ENCODE measurements around the gene ATP5PF. TPM values are rescaled to one million over a fixed set of nuclear protein-coding genes. Genes with fewer than 3 reads are reported as not detected.
"Not testable (repeated sequence)": the region's sequence is repeated elsewhere in the genome, so short reads cannot be mapped to it uniquely, and the experiment has no call there.

Gene ATP5PF
- total and polyA plus RNA-seq, 10 of the 15 experiments (the other 5 are each of a cell fraction or from before 2014, with no cell fraction given): 103 to 1,604 (median 487) TPM

DNA sequence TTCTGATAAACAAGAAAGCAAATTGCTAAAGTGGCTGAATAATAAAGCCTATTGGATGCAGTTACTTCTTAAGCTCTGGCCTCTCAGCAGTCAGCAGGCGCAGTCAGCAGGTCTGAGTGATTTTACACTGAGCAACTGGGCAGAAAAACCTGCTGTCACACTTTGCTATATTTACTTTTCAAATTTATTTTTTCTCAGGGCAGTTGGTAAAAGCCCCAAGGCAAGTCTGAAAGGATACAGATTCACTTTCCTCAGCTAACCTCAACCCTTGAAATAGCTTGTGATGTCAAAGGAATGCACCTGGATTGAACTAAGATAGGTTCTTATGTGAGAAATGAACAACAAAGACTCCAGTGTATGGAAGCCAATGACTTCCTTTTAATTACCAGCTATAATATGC is 34.0 kb downstream of the ATP5PF start (continued):
- no peak for TF ChIP-seq EZH2 (IDR thresholded peaks at IDR 0.05; ENCODE audit: borderline replicate concordance, control insufficient read depth, low read depth, low read length)
- no peak for TF ChIP-seq SMAD5 (IDR thresholded peaks at IDR 0.05; ENCODE audit: low read depth)
- TF ChIP-seq, protein P1, sequence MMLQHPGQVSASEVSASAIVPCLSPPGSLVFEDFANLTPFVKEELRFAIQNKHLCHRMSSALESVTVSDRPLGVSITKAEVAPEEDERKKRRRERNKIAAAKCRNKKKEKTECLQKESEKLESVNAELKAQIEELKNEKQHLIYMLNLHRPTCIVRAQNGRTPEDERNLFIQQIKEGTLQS (IDR thresholded peaks at IDR 0.05; ENCODE audit: borderline replicate concordance, extremely low read depth, low read depth, low read length): no peak
- no peak for TF ChIP-seq BCL11A (IDR thresholded peaks at IDR 0.05; ENCODE audit: low read depth, low read length)
- no peak for TF ChIP-seq GABPA (IDR thresholded peaks at IDR 0.05; ENCODE audit: low read depth)
- TF ChIP-seq NFXL1 (IDR thresholded peaks at IDR 0.05; ENCODE audit: borderline replicate concordance): no peak
- TF ChIP-seq ATF7 (IDR thresholded peaks at IDR 0.05; ENCODE audit: low read depth): no peak

DNA sequence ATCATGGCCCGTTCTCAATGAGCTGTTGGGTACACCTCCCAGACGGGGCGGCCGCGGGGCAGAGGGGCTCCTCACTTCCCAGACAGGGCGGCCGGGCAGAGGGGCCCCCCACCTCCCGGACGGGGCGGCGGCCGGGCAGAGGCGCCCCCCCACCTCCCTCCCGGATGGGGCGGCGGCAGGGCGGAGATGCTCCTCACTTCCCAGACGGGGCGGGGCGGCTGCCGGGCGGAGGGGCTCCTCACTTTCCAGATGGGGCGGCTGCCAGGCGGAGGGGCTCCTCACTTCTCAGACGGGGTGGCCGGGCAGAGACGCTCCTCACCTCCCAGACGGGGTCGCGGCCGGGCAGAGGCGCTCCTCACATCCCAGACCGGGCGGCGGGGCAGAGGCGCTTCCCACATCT is 39.2 kb downstream of the ATP5PF start:
- in situ Hi-C loops (cut with MboI); H3K9me3 ChIP-seq (replicated peaks; ENCODE audit: control insufficient read depth, insufficient read depth, low read length); POLR2A ChIA-PET; DNase-seq (ENCODE audit: low read depth, low spot score); H3K4me3 ChIP-seq; SMC1A ChIA-PET (ENCODE audit: uncharacterized antibody, unreplicated experiment); H3K79me2 ChIP-seq (ENCODE audit: control insufficient read depth, insufficient read depth, low read length); H4K20me1 ChIP-seq (ENCODE audit: control insufficient read depth, insufficient read depth); H3K36me3 ChIP-seq (ENCODE audit: control insufficient read depth in 2 of 2, insufficient read depth in 2 of 2, low read length in 1 of 2); H3K9ac ChIP-seq (ENCODE audit: control insufficient read depth, insufficient read depth, low read length); intact Hi-C loops (cut with micrococcal nuclease; ENCODE audit: unreplicated experiment); H3K4me2 ChIP-seq (ENCODE audit: control insufficient read depth, insufficient read depth); H3K27ac ChIP-seq (ENCODE audit: control insufficient read depth, insufficient read depth); RAD21 ChIA-PET (ENCODE audit: unreplicated experiment); H3K4me1 ChIP-seq (ENCODE audit: control insufficient read depth, insufficient read depth, low read length); ATAC-seq; H3K27me3 ChIP-seq (replicated peaks in 1 of 2; ENCODE audit: control insufficient read depth in 2 of 2, insufficient read depth in 2 of 2, low read length in 1 of 2); CTCF ChIA-PET; BruUV-seq (replicated peaks); H2AFZ ChIP-seq (ENCODE audit: control insufficient read depth, low read depth, low read length); FAIRE-seq: not testable (repeated sequence)
- 100% methylated on average over 1 of the region's 36 CpGs for WGBS (ENCODE audit: insufficient coverage, insufficient replicate concordance, low lambda C conversion rate, missing lambda C conversion rate)

DNA sequence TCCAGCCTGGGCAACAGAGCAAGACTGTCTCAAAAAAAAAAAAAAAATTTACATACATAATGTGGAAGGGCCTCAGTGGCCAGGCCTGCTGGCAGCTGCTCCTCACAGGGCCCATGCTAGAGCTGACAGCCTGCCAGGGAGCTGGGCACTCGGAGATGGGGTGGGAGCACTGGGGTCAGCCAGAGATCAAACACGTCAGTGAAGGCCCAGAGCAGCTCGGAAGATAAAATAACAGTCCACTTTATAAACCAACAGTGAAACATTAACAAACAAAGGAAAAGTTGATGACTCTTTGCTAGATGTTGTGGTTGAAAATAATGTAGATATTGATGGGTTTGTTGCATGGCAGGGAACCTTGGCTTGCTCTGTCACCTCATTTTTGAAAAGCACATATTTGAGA is 42.7 kb downstream of the ATP5PF start:
- 43% methylated on average over 3 of the region's 3 CpGs for WGBS (ENCODE audit: insufficient coverage, insufficient replicate concordance, low lambda C conversion rate, missing lambda C conversion rate)
- no peaks in the 10 kb centered on the region for H3K9me3 ChIP-seq (replicated peaks; ENCODE audit: control insufficient read depth, insufficient read depth, low read length)
- H3K4me2 ChIP-seq (ENCODE audit: control insufficient read depth, insufficient read depth): no peak overlapping the region
- RAD21 ChIA-PET (ENCODE audit: unreplicated experiment): no interaction called here
- H3K79me2 ChIP-seq (ENCODE audit: control insufficient read depth, insufficient read depth, low read length): no peaks in the 10 kb centered on the region
- DNase-seq (ENCODE audit: low read depth, low spot score) (no peak), FAIRE-seq (no peak), ATAC-seq (no peak)
- no peaks in the 10 kb centered on the region for H3K27me3 ChIP-seq (replicated peaks in 1 of 2; ENCODE audit: control insufficient read depth in 2 of 2, insufficient read depth in 2 of 2, low read length in 1 of 2)
- TF ChIP-seq HDAC6 (IDR thresholded peaks at IDR 0.05; ENCODE audit: unreplicated experiment): no peak
- no peak for TF ChIP-seq SMAD1 (IDR thresholded peaks at IDR 0.05; ENCODE audit: low read depth, partially characterized antibody)
- no peak for TF ChIP-seq CEBPB (IDR thresholded peaks at IDR 0.05; ENCODE audit: borderline replicate concordance in 1 of 2, low read depth in 2 of 2, low read length in 2 of 2)
- no peak for TF ChIP-seq PAX8 (IDR thresholded peaks at IDR 0.05)
- no peak for TF ChIP-seq CHD4 (IDR thresholded peaks at IDR 0.05)
- TF ChIP-seq ZNF384 (IDR thresholded peaks at IDR 0.05; ENCODE audit: borderline replicate concordance, low read depth, low read length): no peak
- TF ChIP-seq RAD21 (IDR thresholded peaks at IDR 0.05; ENCODE audit: insufficient read depth, low read depth, low read length): no peak
- TF ChIP-seq, protein P2, sequence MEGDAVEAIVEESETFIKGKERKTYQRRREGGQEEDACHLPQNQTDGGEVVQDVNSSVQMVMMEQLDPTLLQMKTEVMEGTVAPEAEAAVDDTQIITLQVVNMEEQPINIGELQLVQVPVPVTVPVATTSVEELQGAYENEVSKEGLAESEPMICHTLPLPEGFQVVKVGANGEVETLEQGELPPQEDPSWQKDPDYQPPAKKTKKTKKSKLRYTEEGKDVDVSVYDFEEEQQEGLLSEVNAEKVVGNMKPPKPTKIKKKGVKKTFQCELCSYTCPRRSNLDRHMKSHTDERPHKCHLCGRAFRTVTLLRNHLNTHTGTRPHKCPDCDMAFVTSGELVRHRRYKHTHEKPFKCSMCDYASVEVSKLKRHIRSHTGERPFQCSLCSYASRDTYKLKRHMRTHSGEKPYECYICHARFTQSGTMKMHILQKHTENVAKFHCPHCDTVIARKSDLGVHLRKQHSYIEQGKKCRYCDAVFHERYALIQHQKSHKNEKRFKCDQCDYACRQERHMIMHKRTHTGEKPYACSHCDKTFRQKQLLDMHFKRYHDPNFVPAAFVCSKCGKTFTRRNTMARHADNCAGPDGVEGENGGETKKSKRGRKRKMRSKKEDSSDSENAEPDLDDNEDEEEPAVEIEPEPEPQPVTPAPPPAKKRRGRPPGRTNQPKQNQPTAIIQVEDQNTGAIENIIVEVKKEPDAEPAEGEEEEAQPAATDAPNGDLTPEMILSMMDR (IDR thresholded peaks at IDR 0.05 in 2 of 3, conservative IDR thresholded peaks at IDR 0.05 in 1 of 3; ENCODE audit: control insufficient read depth in 2 of 3, extremely low read depth in 1 of 3, insufficient read depth in 1 of 3, low read depth in 3 of 3, low read length in 3 of 3): no peak
- TF ChIP-seq KLF5 (IDR thresholded peaks at IDR 0.05; ENCODE audit: partially characterized antibody): no peak
- H3K4me1 ChIP-seq (ENCODE audit: control insufficient read depth, insufficient read depth, low read length): no peaks in the 10 kb centered on the region
- H3K4me3 ChIP-seq: no peak overlapping the region
- intact Hi-C loops (cut with micrococcal nuclease; ENCODE audit: unreplicated experiment) (no loop called here), in situ Hi-C loops (cut with MboI) (no loop called here)
- POLR2A ChIA-PET: no interaction called here
- BruUV-seq (replicated peaks): no TSS peak
- H4K20me1 ChIP-seq (ENCODE audit: control insufficient read depth, insufficient read depth): no peaks in the 10 kb centered on the region
- no peak overlapping the region for H2AFZ ChIP-seq (ENCODE audit: control insufficient read depth, low read depth, low read length)
- H3K9ac ChIP-seq (ENCODE audit: control insufficient read depth, insufficient read depth, low read length): no peak overlapping the region
- H3K36me3 ChIP-seq (ENCODE audit: control insufficient read depth in 2 of 2, insufficient read depth in 2 of 2, low read length in 1 of 2): no peaks in the 10 kb centered on the region
- SMC1A ChIA-PET (ENCODE audit: uncharacterized antibody, unreplicated experiment): no interaction called here
- CTCF ChIA-PET: no interaction called here
- no peak overlapping the region for H3K27ac ChIP-seq (ENCODE audit: control insufficient read depth, insufficient read depth)
